HG03066 (cell line): ENCODE measurements around the gene FRMPD1.

Experiments used
- ATAC-seq: cut with Tn5 transposase; IDR thresholded peaks from one replicate; pipeline ENCODE4 v1.9.1; 2021; ENCODE audit warnings: low read depth; ENCODE audit not compliant: unreplicated experiment

Gene FRMPD1

DNA sequence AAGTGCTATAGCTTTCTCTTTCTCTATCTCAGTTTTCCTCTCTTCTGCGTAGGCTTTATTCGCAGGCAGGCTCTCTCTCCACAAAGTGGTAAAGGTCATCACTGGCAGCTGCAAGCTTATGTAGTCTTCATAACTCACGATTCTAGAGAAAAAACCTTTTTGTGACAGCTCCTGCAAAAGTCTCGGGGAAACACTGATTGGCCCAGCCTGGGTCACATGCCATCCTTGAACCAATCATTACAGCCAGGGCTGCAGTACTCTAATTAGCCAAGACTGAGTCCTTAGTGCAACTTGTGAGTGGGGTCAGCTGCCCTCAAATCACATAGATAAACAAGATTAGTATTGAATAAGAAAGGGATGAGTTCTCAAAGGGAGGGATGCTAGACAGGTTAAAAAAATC, 18.3 kb upstream of the FRMPD1 start:
- ATAC-seq: no peak

DNA sequence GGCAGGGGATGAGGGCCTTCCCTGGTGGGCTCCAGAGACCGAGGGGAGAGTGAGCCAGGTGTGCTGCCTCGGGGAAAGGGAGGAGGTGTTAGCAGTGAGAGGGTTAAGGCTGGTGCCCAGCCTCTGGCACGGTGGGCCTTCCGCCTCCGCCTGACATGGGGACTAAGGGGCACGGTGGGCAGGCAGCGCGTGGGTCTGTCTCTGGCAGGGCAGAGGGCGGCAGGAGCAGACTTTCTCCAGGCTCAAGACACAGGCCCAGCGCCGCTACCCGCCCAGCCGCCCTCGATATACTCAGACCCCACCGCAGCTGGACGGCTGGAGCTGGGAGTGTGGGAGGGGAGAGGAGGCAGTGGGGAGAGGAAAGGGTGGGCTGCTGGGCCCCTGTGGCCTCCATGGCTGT, 14.9 kb upstream of the FRMPD1 start:
- ATAC-seq: no peak

DNA sequence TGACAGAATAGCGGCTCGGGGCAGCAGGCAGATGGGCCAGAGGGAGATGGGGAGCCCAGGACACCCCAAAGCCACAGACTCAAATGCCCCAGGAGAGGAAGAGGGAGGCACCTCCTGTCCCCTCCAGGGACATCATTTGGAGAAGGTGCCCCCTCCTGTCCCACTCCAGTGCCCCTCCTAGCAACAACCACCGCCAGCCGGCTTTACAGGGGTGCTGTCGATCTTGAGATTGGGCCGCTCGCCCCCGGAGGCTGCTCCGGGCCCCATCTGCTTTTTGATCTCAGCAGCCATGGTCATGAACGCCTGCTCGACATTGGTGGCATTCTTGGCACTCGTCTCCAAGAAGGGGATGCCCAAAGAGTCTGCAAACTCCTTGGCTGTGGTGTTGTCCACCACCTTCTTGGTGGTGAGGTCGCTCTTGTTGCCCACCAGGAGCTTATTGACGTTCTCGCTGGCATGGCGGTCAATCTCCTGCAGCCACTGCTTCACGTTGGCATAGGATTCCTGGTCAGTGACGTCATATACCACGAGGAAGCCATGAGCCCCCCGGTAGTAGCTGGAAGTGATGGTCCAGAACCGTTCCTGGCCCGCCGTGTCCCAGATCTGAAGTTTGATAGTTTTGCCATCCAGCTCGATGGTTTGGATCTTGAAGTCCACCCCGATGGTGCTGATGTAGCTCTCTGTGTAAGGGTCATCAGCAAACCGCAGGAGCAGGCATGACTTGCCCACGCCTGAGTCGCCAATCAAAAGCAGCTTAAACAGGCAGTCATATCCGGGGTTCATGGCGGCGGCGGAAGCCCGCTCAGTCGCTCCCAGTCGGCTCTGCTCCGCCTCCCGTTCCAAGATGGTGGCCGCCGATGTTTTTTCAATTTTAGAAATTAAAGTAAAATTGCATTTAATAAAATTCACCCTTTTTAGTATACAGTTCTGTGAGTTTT, 14.0 kb upstream of the FRMPD1 start:
- no peak for ATAC-seq

DNA sequence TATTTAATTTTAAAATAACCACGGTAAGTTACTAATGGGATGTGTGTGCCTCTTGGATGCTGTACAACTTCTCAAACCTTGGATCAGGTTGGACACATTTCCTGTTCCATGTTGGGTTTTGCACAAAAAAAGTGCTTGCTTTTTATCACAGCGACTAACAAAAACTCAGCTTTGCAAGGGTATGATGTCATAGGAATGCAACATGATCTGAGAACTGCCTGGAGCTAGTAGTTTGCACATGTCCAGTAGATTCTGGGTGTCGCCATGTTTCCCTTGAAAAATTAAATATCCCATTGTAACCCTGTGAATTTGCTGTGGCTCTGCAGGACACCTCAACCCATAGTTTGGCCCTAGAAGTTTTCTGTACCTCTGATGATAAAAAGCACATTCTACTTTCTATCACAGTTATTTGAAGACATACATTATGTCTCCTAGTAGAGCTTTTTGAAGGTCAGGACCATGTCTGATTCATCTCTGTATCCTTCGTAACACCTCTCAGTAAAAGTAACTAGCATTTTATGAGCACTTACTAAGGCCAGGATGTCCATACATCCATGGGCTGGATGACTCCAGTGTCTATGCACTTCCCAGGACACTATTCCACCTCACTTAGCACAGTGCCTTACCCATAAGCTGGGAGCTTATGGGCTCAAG, 11.5 kb upstream of the FRMPD1 start:
- ATAC-seq: no peak

DNA sequence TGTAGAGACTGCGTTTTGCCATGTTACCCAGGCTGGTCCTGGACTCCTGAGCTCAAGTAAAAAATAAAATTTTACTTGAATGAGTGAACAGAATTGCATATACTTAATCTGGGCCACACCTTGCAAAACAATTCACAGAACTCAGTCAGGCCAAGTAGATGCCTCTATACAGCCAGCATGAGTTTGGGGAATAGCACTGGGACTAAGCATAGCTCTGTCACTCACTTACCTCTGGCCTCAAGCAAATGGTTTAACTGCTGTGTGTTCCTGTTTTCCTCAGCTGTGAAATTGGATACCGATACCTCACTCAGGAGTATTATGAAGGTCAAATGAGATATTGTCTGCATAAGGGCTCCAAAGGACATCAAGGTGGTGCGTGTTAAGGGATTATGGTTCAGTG, 10.9 kb upstream of the FRMPD1 start:
- no peak for ATAC-seq

DNA sequence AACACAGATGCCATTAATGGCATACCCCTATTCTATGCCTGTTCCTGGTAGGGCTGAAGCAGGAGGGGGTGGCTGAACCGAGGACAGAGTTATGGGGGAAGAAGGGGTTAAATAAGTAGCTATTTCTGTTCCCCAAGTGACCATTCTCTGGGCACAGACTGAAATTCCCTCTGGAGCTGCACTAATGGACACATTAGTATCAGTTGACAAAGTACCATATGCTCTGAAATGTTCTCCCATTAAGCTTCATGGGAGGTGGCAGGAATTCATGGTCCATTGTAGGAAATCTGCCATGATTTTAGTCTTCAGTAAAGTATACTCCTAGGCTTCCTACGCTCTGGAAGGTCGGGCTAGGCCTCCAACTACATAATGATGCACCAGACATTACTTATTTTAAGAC, 10.5 kb upstream of the FRMPD1 start:
- no peak for ATAC-seq

DNA sequence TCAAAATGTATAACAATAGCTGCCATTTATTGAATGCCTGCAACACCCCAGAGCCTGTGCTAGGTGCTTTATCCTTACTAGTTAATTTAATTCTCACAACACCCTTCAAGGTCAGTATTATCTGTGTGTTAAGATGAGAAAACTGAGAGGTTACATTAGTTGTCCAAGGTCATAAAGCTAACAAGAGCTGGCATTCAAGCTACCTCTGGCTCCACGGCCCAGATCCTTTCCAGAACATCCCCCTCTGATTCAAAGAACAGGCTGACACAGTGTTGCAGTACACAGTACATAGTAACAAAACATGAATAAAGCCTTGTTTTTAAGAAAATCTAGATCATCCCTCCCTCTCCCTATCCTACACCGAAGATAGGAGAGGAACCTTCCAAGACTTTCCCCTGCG, 9.4 kb upstream of the FRMPD1 start:
- no peak for ATAC-seq

DNA sequence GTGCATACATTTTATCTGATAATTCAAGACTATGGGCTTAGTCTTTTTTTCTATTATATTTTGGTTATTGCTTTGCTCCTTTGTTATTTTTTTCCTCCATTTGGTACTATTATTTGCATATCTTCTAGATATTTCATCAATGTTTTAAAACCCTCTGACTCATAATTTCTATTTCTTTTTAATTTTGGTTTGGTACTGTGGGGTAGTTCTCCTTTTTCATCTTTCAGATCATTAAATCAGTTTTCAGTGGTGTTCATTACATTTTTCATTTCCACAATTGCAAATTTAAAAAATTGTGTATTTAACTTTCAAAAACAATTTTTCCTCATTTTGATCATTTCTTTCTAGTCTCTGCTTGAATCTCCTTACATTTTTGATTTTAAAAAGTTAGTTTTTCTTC, 7.5 kb upstream of the FRMPD1 start:
- ATAC-seq: no peak

DNA sequence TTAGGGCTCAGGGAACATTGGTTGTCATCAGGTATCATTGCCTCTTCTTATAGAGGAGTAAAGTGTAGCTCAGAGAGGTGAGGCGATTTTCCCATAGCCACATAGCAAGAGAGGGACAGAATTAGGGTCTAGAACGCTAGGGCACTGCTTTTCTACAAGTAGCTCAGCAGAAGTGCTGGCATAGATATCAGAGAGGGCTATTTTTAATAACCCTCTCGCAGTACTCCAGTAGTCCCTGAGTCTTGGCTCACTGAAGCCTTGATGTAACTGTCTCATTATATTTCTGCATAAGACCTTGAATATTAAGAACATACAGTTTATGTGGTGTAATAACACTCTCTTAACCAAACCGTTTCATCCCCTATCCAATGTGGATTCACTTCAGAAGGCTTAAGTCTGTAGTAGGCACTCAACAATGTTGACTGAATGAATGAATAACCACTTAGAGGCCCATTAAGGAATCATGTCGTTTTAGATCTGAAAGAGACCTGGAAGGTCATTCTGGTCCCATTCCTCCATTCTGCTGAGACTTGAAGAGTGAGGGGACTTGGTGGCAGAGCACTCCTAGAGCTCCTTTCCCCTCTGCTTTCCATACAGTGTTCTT, 4.7 kb upstream of the FRMPD1 start:
- ATAC-seq: no peak

DNA sequence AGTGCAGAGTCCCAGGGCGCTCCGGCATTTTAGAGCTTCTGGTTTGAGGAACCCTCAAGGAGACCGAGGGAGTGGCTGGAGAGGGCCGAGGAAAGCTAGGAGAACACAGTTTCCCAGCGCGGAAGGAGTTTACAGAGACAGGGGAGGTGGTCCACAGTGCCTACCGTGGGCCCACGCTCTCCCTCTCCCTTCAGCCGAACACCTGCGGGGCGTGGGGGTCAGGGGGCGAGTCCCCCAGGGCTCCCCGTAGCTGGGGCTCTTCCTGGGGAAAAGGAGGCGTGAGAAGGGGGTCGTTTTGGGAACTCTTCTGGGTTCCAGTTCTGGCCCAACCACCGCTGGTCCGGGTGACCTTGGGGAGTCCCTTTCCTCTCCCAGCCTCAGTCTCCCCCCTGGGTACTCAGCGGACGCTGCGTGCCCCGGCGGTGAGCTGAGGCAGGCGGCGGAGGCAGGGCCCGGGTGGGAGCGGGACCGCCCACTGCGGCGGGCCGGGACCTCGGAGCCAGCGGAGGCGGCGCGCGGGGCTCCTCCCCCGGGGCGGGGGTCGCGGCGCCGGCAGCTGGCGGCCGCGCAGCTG, 368 bp upstream of the FRMPD1 start:
- no peak for ATAC-seq

DNA sequence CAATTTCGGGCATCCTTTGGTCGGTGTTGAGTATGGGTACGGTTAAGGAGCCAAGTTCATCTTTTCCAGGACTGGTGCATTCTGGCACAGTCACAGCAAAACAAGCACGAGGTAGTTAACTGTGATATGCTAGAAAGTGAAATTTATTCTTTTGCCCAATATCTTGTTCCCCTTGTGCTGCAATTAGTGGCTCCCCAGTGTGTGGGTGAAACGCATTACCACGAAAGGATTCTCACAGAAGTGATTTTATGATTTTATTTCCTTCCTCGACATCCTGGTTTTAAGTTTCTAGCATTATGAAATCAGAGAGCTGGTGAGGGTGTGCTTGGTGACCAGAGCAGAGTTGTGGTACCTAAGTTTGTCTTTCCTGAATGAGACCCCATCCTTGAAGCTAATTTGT, 1.5 kb downstream of the FRMPD1 start:
- ATAC-seq: no peak

DNA sequence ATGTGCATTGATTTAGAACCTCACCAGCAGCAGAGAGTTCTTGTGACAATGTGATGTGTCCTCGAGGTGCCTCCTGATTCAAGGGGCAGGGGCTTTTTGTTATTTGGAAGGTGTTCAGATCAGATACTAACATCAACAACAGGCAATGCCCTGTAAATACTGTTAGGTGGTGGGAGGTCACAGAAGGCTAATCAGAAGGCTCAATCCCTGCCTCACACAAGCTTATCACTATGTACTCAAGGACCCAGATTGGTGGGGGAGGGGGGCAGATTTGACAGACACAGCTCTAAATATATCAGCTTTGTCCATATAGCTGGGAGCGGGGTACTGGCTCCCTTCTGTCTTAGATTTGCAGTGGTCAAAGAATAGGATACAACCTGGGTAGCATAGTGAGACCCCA, 2.6 kb downstream of the FRMPD1 start:
- no peak for ATAC-seq

DNA sequence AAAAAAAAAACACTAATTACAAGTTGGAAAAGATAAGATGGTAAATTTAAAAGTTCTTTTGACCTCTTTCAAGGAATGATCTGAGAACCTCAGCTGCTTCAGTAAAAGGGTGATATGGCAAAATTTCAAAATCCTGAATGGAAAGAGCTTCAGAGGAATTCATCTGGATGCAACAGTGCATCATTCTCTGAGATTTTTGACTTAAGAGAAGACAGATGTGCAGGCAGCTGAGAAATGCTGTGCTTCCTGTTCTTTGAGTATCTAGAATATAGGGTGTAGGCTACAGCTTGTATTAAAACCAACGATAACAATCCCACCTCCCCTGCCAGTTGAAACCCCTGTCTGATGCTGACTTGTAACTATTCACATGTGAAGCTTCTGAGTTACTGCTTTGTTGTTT, 6.2 kb downstream of the FRMPD1 start:
- ATAC-seq: no peak

DNA sequence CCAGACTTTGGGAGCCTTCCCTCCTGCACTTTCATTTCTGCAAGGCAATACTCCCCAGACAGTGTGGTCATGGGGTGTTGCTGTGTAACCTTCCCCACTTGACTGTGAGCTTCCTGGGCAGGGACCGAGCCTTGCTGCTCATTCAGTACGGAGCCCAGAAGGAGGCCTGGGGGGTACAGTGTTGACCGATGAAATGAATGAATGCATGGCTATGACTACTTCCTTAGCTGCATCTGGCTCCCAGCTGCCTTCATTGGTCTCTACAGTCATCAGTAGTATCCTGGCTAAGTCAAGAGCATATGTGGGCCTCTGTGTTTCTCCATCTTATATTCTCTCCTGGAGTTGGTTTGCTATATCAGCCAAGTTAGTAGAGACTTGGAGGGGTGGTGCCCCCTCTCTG, 9.9 kb downstream of the FRMPD1 start:
- ATAC-seq: no peak

DNA sequence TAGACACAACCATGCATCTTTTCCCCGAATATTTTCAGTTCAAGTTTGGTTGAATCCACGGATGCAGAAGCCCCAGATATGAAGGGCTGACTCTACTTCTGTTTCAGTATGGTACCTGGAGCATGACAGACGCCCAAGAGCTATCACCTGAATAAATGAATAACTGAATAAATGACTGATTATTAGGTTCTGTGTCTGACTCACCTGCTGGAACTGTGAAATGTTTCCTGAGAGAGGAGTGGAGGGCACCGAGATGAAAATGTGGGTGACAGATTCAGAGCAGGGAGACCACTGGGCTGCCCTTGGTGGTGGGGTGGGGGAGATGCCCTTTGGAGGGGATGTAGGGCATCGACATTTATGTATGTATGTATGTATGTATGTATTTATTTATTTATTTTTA, 13.2 kb downstream of the FRMPD1 start:
- no peak for ATAC-seq

DNA sequence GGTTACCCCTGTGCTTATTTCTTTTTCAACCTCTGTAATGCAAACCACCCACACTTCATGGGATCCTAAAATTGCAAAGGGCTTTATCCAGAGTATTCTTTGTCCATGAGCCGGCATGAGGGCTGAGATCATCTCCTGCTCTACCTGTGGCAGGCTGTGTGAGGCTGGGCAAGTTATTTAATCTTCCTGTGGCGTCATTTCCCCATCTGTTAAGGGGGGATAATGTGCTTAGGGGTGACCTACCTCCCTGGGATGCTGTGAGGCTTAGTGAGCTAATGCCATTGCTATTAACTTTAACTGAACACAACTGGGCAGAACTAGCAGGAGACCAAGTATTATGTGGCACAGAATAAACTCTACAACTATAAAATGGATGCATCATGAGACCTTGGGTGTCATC, 17.0 kb downstream of the FRMPD1 start:
- ATAC-seq: no peak

DNA sequence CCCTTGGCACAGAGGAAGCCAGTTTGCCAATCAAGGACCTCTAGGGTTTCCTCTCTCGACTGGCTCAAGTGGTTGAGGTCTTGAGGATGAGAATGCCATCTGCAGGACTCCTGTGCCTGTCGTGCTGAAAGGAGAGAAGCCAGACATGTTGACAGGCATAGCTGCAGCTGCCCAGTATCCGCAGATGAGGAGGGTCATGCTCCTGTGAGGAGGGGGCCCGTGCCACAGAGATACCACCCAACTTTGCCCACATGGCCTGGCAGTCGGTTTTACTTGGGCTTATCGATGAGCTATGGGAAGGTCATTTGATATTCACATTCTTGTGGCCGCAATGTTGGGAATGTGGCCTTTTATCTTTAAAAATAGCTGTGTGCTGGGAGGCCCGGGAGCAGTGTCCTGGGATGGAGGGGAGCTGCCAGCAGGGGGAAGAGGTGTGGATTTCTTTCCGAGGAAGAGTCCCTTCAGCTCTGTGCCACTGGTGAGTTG, 17.4 kb downstream of the FRMPD1 start:
- no peak for ATAC-seq

DNA sequence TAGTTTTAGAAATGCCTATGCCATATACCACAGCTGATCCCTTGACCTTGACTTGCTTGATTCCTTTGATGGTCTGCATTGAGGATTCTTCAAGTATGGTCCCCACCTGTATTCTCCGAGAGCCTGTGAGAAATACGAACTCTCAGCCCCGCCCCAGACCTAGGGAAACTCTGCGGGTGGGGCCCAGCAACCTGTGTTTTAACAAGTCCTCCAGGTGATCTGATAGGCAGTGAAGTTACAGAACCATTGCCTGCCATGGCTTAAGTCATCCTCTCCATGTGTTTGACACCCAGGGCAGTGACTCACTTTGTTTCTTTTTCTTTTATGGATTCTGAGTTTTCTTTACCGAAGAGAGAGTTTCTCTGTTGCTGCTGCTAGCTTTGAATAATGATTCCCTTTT, 18.5 kb downstream of the FRMPD1 start:
- ATAC-seq: no peak

DNA sequence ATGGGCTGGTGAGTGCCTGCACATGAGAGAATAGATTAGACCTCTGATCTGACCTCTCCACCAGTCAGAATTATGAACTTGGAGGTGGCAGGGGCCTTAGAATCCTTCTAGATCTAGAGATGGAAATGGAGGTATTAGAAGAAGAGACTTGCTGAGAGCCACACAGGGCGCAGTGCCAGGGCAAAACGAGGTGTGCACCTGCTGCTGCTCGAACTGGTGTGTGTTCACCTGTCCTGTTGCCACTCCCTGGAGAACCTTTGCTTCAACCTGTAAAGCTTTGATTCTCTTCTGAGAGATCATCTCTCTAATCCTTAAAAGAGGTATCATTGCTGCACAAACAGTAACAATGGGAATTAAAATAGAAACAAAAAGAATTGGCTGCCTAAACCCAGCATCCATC, 24.9 kb downstream of the FRMPD1 start:
- no peak for ATAC-seq

DNA sequence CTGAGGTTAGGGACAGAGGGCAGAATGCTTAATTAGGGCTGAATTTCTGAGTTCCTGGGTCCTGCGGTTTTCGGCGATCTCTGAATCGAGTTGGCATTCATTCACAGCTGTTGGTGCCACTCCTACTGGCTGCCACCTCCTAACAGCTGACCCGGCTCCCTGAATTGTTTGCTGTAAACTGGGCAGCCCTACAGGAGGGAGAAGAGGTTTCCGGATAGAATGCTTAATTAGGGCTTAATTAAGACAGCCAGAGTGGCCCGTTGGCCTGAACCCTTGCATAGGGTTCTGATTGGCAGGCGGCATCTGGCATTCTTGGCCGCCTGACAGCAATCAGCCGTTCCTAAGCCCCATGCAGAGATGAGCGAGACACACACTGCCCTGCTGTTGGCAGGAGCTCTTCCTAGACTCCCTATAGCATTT, 25.7 kb downstream of the FRMPD1 start:
- no peak for ATAC-seq

DNA sequence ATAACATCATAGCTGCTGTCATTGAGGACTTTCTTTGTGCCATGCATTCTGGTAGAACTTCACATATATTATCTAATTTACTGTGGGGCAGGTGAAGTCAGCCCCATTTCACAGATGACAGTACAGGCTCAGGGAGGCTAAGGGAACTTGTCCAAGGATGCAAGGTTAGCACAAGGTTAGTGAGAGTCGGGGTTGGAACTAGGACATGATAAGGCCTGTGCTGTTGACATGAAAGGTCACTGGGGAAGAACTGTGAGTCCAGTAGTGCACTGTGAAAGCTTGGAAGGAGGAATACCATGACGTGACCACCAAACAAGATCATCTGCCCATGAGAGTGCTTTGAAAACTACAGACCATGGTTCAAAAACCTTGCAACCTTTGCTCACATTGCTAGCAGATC, 26.7 kb downstream of the FRMPD1 start:
- no peak for ATAC-seq
